NCI-H446 (cell line): ENCODE measurements around the gene HCST.
"Not testable (repeated sequence)": the region's sequence is repeated elsewhere in the genome, so short reads cannot be mapped to it uniquely, and the experiment has no call there.

Experiments used
- DNase-seq, 2 experiments: peaks; one replicate each; lab custom pipeline; 2025; lab: John Stamatoyannopoulos, UW

The HCST gene

DNA sequence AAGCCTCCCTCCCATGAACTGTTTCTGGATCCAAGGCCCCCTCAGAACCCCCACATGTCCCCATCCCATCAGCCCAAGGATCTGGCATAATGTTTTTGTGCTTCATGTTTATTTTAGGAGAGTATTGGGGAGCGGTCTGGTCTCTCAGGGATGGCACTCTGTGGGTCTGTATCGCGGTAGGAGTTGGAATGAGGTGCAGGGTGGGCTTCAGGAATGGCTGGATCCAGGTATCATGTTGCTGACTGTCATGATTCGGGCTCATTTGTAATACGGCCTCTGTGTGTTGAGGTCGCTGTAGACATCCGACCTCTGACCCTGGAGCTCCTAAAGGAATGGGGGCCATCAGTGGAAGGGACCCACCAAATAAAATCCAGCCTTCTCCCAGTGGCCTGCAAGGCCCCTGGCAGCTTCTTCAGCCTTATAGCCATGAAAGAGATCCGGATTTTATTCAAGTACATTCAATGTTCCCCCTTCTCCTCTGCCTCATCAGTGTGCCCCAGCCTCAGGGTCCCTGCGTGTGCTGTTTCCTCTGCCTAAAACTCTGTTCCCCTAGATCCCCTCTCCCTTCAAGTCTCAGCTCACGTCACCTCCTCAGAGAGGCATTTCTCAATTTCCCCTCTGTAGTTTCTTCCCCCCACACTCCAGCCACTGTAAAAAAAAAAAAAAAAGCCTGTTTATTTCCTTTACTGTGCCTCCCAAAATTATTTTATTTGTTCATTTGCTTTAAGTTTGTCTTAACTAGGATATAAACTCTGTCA, 2.2 kb downstream of the HCST start:
- no peak for DNase-seq

DNA sequence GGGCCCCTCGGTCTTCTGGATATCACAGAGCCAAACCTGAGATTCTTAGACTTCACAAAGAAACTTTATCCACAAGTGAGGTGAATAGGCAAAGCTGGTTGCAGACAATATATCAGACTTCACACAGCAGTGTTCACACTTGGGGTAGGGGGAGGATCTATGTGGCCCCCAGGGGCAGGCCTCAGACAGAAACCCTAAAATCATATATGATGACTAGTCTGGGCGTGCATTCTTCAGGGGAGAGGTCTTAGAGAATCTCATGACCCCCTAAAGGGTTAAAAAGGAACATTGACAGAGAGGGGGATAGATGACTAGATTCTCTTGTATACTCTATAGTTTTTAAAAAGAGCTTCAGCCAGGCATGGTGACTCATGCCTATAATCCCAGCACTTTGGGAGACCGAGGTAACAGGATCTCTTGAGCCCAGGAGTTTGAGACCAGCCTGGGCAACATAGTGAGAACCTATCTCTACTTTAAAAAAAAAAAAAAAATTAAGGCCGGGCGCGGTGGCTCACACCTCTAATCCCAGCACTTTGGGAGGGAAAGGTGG, 2.9 kb downstream of the HCST start:
- DNase-seq: no peak

DNA sequence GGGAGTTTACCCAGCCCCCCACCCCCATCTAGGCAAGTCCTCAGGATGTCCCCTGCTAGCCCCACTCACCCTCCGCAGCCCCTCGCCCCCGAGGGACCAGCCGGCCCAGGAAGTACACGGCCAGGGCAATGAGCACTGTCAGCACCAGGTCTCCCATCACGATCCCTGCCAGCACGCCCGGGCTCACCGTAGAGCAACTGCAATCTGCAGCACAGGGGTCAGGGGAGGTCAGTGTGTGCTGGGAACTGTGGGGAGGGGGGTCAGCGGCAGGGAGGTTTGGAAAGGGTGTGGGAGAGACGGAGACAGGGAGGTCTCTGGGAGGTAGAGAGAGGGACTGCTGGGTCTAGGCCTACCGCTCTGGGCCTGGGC, 5.0 kb downstream of the HCST start:
- no peak for DNase-seq

DNA sequence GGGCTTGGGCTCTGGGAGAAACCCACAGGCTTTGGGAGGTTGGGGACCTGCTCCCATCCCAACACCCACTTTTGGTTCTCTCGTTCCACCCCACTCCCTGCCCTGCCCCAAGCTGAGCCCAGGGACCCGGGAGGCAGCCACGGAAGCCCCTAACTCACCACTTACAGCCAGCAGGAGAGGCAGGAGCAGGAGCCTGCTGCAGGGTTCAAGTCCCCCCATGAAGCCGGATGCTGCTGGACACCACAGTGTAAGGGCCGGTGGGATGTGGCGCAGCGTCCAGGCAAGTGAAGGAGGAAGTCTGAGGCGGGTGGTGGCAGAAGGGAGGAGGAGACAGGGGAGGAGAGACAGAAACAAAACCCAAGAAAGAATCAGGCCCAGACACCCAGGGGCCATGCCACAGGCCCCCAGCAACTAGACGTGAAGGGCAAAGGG, 5.7 kb downstream of the HCST start, which contains the start of gene TYROBP:
TSS of gene TYROBP (minus strand) at position 286 of the 432 bp plus-strand sequence. CDS start at position 219, 67 bp downstream.
- no peak for DNase-seq

DNA sequence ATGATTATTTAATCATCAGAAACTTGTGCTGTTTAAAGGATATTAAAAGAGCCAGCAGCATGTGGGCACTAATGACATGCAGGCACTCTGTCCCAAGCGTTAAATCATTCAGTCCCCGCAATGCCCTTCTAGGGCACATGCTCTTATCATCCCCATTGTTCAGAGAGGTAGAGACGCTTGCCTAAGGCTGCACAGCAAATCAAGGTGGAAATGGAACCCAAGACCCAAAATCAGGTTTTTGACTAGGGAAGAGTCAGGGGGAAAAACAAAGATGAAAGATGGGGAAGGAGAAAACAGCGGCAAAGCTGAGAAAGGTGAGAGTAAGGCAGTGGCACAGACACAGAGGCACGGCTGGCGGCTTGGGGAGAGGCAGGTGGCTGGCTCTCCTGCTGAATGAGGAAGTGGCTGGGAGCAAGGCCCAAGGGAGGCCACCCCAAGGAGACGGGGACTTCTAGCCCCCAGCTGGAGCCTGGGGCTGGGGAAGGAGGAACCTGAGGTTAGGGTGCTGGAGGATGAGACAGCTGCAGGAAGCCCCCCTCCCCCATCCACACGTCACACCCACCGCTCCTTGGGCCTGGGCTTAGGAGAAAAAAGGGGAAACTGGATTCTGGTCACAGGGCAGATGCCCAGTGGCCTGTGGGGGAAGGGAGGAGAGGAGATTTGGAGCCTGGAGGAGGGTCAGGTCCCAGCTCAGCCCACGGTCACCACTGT, 6.8 kb downstream of the HCST start:
- no peak for DNase-seq

DNA sequence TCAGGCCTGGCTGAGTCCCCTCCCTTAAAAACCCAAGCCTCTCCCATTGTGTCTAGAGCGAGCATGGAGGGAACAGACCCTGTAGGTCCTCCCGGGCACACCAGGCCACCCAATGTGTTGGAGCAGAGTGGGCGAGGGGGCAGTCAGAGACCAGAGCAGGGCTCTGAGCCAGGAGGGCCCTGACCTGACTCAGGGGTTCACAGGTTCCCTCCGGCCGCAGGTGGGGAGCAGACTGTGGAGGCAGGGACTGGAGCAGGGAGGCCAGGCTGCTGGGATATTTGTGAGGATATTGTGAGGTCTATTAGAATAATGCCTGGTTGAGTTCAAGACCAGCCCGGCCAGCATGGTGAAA, 7.3 kb downstream of the HCST start:
- no peak for DNase-seq

DNA sequence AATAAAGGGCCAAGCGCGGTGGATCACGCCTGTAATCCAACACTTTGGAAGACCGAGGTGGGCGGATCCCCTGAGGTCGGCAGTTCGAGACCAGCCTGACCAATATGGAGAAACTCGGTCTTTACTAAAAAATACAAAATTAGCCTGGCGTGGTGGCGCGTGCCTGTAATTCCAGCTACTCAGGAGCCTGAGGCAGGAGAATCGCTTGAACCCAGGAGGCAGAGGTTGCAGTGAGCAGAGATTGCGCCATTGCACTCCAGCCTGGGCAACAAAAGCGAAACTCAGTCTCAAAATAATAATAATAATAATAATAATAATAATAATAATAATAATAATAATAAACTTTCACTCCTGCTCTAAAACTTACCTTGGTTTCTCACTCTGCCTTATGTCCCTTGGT, 8.0 kb downstream of the HCST start:
- DNase-seq: not testable (repeated sequence)

DNA sequence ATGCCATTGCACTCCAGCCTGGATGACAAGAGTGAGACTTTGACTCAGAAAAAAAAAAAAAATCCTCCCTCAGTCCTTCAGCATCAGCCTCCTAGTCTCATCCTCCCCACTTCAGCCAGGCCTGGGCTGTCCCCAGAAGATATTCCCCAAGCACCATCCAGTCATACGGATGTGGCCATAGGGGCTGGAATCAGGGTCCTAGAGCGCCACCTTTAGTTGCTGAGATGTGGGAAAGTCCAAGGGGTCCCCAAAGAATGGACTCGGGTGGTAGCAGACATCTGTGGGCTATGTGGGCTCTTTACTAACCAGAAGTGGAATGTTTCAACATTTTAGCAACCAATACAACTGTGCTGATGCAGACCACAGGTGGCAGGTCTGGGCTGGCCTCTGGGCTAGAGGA, 8.8 kb downstream of the HCST start:
- DNase-seq: no peak

DNA sequence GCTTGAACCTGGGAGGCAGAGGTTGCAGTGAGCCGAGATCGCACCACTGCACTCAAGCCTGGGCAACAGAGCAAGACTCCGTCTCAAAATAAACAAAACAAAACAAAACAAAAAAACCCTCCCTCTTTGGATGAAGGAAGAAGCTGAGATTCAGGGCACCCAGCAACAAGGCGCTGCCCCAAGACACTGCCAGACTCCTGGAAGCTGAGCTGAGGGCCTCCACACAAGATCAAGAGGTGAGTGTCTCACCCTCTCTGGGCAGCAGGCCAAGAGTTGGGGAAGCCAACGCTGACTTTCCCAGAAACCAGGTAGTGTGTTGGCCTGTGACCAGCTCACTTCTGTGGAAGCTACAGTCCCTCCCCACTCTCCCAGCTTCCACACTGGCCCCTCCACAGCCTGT, 9.5 kb downstream of the HCST start:
- no peak for DNase-seq

DNA sequence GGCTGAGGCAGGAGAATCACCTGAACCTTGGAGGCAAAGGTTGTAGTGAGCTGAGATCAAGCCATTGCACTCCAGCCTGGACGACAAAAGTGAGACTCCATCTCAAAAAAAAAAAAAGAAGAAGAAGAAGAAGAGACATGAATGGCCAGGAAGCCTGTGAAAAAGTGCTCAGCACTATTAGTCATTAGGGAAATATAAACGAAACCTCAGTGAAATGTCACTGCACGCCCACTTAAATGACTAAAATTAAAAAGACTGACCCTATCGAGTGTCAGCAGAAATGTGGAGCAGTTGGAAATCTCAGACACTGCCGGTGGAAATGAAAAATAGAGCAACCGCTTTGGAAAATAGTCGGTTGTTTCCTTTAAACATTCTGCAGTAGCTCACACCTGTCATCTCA, 11.3 kb downstream of the HCST start:
- no peak for DNase-seq

DNA sequence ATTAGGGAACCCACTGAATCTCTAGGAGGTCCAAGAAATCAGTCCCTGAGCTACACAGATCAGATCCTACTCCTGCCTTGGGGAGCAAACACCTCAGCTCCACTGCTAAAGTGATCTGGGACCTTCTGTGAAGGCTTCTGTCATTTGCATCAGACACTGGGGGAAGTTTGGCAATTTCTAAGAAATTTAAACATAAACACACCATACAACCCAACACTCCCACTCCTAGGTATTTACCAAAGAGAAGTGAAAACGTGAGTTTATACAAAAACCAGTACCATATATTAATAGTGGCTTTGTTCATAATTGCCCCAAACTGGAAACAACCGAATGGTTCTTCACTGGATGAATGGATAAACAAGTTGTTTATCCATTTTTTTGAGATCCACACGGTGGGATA, 13.1 kb downstream of the HCST start:
- no peak for DNase-seq

DNA sequence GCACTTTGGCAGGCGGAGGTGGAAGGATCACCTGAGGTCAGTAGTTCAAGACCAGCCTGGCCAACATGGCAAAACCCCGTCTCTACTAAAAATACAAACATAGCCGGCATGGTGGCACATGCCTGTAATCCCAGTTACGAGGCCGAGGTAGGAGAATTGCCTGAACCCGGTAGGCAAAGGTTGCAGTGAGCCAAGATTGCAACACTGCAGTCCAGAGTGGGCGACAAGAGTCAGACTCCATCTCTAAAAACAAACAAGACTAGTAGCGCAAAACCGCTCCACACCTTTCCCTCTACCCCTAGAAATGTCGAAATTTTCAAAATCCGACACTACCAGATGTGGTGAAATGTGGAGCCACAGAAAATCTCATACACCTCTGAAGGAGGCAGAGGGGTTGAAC, 17.0 kb downstream of the HCST start:
- no peak for DNase-seq

DNA sequence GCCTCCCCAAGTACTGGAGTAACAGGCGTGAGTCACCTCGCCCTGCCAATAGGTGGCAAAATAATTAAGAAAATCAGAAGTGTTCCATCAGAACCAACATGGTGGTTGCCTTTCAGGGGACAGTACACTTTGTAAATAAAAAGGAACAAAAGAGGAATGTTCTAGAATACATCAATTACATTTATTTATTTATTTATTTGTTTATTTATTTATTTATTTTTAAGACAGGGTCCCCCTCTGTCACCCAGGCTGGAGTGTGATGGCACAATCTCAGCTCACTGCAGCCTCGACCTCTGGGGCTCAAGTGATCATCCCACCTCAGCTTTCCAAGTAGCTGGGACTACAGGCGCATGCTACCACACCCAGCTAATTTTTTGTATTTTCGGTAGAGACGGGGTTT, 18.7 kb downstream of the HCST start:
- DNase-seq: no peak

DNA sequence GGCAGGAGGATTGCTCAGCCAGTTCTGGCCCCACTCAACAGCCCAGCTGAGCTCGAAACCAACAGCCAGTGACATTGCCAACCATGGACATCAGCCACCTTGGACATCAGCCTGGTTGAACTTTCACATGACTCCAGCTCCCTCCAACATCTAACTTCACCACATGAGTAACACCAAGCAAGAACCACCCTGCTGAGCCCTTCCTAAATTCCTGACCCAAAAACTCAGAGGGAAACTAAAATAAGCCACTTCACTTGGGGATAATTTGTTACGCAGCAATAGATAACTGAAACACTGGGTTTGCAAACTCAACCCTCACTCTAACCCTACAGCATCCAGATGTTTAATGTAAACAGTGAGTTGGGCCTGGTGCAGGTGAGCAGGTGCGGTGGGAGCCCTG, 23.2 kb downstream of the HCST start:
- no peak for DNase-seq

DNA sequence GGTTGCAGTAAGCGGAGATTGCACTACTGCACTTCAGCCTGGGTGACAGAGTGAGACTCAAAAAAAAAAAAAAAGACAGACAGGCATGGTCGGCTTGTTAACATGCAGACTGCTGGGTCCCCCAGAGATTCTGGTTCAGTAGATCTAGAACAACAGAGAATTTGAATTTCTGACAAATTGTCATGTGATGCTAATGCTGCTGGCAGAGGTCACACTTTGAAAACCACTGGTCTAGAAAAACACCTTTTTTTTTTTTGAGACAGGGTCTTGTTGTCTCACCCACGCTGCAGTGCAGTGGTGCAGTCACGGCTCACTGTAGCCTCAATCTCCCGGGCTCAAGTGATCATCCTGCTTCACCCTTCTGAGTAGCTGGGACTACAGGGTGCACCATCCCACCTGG, 26.2 kb downstream of the HCST start:
- no peak for DNase-seq

DNA sequence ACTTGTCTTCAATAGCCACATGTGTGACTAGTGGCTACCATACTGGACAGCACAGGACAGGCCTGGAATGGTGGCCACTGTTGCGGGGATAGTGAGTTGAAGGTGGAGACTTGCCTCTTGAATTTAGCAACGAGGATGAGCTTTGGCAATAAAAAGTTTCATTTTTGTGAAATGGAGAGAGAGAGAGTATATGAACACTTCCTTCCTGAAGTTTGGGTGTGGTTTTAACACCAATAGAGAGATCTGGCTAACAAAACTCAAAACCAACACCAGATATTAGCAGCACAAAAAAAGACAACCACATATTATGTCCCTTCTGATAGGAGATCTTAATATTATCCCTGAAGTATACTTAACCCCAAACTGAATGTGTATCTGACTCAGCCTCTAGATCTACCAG, 27.5 kb downstream of the HCST start:
- DNase-seq: no peak

DNA sequence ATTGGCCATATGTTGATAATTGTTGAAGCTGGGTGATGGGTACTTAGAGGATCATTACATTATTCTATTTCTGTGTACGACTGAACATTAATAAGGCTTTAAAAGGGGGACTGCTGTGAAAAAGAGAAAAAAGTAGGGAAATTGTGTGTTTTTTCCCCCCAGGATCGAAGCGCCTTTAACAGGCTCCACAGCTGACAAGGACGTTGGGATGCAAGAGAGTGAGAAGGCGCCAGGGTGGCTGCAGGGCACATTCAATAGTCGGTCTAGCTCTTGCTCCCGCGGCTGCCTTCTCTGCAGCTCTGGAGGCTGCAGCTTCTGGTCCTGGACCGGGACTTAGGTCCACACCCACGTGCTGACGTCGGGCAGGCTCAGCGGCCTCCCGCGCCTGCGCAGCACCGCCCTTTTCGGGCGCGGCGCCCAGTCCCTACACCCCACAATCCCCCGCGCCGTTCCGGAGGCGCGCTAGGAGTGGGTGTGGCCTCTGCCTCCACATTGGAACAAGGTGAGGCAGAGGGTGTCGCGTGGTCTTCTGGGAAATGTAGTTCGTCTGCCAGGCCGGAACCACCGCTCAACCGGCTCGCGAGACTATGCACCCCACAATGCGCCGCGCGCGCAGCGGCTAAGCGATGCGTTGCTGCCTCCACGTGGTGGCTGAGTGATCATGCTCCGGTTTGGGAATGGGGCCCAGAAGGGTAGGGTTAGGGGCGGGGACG, 29.0 kb downstream of the HCST start:
- peak; percentile 98 to 100 for DNase-seq

DNA sequence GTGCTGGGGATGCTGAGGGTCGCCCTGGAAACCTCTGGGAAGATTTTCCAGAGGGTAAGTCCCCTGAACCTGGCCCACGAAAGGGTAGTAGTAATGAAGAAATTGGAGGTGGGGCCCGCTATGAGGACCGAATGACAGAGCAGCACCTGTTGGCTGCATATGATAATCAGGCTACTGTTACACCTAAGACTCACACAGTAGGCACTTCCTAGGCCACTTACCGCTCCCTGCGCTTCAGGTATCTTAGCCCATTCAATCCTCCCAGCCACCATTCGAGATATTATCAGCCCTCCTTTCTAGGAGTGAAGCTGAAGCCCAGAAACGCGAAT, 29.5 kb downstream of the HCST start:
- DNase-seq: no peak

DNA sequence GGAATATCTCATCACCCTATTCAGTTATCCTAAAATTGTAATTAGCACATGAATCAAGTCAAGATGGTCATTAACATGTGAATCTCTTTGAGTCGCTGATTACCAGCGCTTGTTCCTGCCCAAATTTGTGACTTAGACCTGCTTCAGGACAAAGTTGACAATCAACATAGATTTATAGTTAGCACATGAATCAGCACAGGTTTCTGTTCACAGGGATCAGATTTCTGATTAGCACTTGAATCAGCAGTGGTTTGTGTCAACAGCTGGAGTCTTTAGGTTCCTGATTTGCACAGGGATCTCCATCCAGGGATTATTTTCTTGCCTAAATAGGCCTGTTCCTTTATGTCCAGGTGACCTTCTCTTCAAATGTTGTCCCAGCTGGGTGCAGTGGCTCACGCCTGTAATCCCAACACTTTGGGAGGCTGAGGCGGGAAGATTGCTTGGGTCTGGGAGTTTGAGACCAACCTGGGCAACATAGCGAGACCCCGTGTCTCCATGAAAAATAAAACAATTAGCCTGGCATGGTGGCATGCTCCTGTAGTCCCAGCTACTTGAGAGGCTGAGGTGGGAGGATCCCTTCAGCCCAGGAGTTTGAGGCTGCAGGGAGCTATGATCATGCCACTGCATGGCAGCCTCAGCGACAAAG, 30.1 kb downstream of the HCST start:
- no peak for DNase-seq

DNA sequence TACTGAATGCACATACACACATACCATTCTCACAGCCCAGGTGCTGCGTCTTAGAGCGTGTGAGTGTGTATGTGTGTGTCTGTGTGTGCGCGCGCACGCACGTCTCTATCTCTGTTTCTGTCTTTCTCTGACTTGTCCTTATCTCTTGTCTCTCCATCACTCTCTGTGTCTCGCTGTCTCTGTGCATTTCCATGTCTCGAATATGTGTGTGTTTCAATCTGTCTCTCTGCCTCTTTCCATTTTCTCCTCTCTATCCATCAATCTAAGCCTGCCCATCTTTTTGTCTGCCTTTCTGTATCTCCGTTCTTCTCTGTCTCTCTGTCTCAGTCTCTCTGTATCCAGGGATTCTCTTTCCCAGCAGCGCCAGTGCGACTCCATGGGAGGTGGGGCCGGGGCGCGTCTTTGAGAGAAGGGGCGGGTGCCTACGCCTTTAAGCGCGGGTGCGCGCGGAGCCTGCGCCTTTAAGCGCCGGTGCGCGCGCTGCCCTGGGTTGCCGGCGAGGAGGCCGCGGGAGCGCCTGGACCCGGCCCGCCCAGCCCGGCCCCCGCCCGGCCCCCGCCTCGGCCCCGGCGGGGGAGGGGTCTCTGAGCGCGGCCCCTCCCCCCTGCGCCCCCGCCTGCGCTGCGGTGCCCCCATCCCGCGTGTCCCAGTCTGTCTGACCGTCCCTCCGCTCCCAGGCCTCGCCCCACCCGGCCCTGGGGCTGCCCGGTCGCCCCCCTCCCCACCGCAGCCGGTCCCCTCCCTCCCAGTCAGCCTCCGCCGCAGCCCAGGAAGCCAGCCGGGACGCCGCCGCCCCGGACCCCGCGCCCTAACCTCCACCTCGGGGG, 33.8 kb downstream of the HCST start, which contains the start of gene LRFN3:
TSS of gene LRFN3 (plus strand) at position 464 of the 827 bp plus-strand sequence. CDS start 3,052 bp downstream, outside the sequence.
- DNase-seq: peak; percentile 56 to 89

DNA sequence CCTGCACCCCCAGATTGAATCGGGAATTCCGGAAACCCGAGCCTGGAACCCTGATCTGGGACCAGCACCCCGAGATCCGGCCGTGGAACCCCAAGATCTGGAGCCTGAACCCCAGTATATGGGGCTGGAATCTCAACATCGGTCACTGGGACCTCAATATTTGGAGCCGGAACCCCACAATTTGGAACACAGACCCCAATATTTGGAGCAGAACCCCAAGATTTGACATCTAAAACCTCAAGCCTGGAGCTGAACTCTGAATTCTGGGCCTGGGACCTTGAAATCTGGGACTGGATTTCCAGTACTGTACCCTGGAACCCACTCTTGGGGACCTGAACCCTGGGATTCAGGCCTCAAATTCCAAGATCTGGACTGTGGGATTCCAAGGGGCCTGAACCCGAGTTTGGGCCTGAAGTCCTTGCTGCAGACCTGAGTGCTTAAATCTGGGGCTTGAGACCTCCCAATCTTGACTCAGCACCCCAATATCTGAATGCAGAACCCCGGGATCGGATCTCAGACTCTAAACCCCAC, 34.5 kb downstream of the HCST start:
- DNase-seq: no peak
